Neuronal stem cell (in vitro differentiated cells): ENCODE data around the gene ZNF37A.
A peak's percentile ranks its signal among the peaks of the same experiment; 100 is the strongest.

Experiments
- DNase-seq: peaks from one replicate; pipeline ENCODE4 v3.0.0-alpha.2; 2013; ENCODE audit warnings: low spot score
- H2AFZ ChIP-seq: one replicate; pipeline ENCODE4 v1.6.1; 2013; ENCODE audit warnings: mild to moderate bottlenecking, low read length, inconsistent platforms
- H2AK5ac ChIP-seq: 2 replicates; pipeline ENCODE4 v1.6.1; 2013; ENCODE audit warnings: low read depth, mild to moderate bottlenecking, inconsistent platforms, low read length, moderate library complexity, mixed read lengths
- H2BK120ac ChIP-seq: 2 replicates; pipeline ENCODE4 v1.6.1; 2013; ENCODE audit warnings: low read depth, mild to moderate bottlenecking, inconsistent platforms, low read length, moderate library complexity, mixed read lengths
- H2BK12ac ChIP-seq: one replicate; pipeline ENCODE4 v1.6.1; 2013; ENCODE audit warnings: low read length, inconsistent platforms
- H2BK15ac ChIP-seq: 2 replicates; pipeline ENCODE4 v1.6.1; 2013; ENCODE audit warnings: mild to moderate bottlenecking, low read length, inconsistent platforms, mixed read lengths
- H2BK5ac ChIP-seq: one replicate; pipeline ENCODE4 v1.6.1; 2013; ENCODE audit warnings: inconsistent platforms, mild to moderate bottlenecking, low read length, moderate library complexity
- H3K14ac ChIP-seq: one replicate; pipeline ENCODE4 v1.6.1; 2013; ENCODE audit warnings: low read length, inconsistent platforms
- H3K18ac ChIP-seq: 2 replicates; pipeline ENCODE4 v1.6.1; 2013; ENCODE audit warnings: low read length, inconsistent platforms
- H3K23ac ChIP-seq: 2 replicates; pipeline ENCODE4 v1.6.1; 2013; ENCODE audit warnings: low read depth, mild to moderate bottlenecking, mixed read lengths, low read length, inconsistent platforms; ENCODE audit not compliant: poor library complexity
- H3K27ac ChIP-seq: replicated peaks from 3 replicates; pipeline ENCODE4 v1.5.1; 2013; ENCODE audit warnings: low read length, inconsistent platforms
- H3K27me3 ChIP-seq, 3 experiments: 2 replicates each; pipeline ENCODE4 v1.6.1; 2013; ENCODE audit warnings: low read length in 3 of 3, mild to moderate bottlenecking in 2 of 3, inconsistent platforms in 1 of 3, low read depth in 1 of 3, mixed read lengths in 1 of 3, moderate library complexity in 1 of 3; ENCODE audit not compliant: control insufficient read depth in 3 of 3, insufficient read depth in 3 of 3
- H3K36me3 ChIP-seq, 2 donors: replicated peaks in 1 of 2; 2 replicates each; pipeline ENCODE4 v1.6.1; 2013; ENCODE audit warnings: low read length in 2 of 2; ENCODE audit not compliant: control insufficient read depth in 2 of 2, insufficient read depth in 2 of 2
- H3K4ac ChIP-seq: 2 replicates; pipeline ENCODE4 v1.6.1; 2013; ENCODE audit warnings: inconsistent platforms, mild to moderate bottlenecking, low read length, moderate library complexity
- H3K4me1 ChIP-seq, 2 donors: 1 replicate in 1 of 2; 2 replicates in 1 of 2; pipeline ENCODE4 v1.6.1; 2013; ENCODE audit warnings: low read length in 2 of 2, low read depth in 1 of 2; ENCODE audit not compliant: control insufficient read depth in 2 of 2, insufficient read depth in 1 of 2
- H3K4me2 ChIP-seq: one replicate; pipeline ENCODE4 v1.6.1; 2013; ENCODE audit warnings: mild to moderate bottlenecking, low read length, inconsistent platforms; ENCODE audit not compliant: insufficient read depth, poor library complexity, severe bottlenecking
- H3K4me3 ChIP-seq, 2 donors: 2 replicates each; pipeline ENCODE4 v1.5.1; 2013; ENCODE audit warnings: low read length in 2 of 2, mild to moderate bottlenecking in 2 of 2, inconsistent platforms in 1 of 2, moderate library complexity in 1 of 2
- H3K79me1 ChIP-seq: one replicate; pipeline ENCODE4 v1.6.1; 2013; ENCODE audit warnings: low read depth, mild to moderate bottlenecking, inconsistent platforms, low read length, moderate library complexity
- H3K9ac ChIP-seq: one replicate; pipeline ENCODE4 v1.6.1; 2013; ENCODE audit warnings: mild to moderate bottlenecking, low read depth, low read length, inconsistent platforms; ENCODE audit not compliant: poor library complexity
- H3K9me3 ChIP-seq, 2 donors: replicated peaks in 1 of 2; 2 replicates each; pipeline versions ENCODE3 to v1.6.1; 2013; ENCODE audit warnings: low read length in 2 of 2, mild to moderate bottlenecking in 2 of 2, inconsistent platforms in 1 of 2, low read depth in 1 of 2, mixed read lengths in 1 of 2, moderate library complexity in 1 of 2; ENCODE audit not compliant: control insufficient read depth in 2 of 2, insufficient read depth in 1 of 2
- H4K8ac ChIP-seq: one replicate; pipeline ENCODE4 v1.6.1; 2013; ENCODE audit warnings: low read depth, mild to moderate bottlenecking, inconsistent platforms, low read length, moderate library complexity
- H4K91ac ChIP-seq: one replicate; pipeline ENCODE4 v1.6.1; 2013; ENCODE audit warnings: low read length, low read depth, mild to moderate bottlenecking, inconsistent platforms; ENCODE audit not compliant: poor library complexity
- WGBS, 2 donors: extraction: QIAGEN DNeasy Blood & Tissue Kit; methylation state at CpG; one replicate each; pipeline ENCODE4 v1.1.7; 2013; ENCODE audit warnings: missing lambda C conversion rate in 2 of 2, mixed read lengths in 1 of 2; ENCODE audit not compliant: insufficient read length in 2 of 2, insufficient replicate concordance in 1 of 2; ENCODE audit errors: extremely low coverage in 2 of 2; 5-methylcytosine and 5-hydroxymethylcytosine counted together

The ZNF37A gene

GRCh38 chr10:38094927-38095574 is 914 bp downstream of the ZNF37A start:
- Histone ChIP-seq H3K18ac (no peak overlapping the region), H3K4ac (no peak overlapping the region), H2AK5ac (no peak overlapping the region), H4K8ac (no peak overlapping the region), H3K9me3 (peaks cover 11 to 13% of the 10 kb centered on the region in 2 donors), H4K91ac (no peak overlapping the region), H3K4me1 (no peaks in the 10 kb centered on the region), H3K9ac (peak overlapping the region; percentile 77), H2BK15ac (no peak overlapping the region), H3K23ac (peak overlapping the region; percentile 20), H2AFZ (peak overlapping the region; percentile 95), H3K27ac (no peak overlapping the region), H2BK5ac (peak overlapping the region; percentile 39), H3K79me1 (peaks cover 5% of the 10 kb centered on the region), H3K4me2 (peak overlapping the region; percentile 54), H3K27me3 (no peaks in the 10 kb centered on the region), H2BK12ac (peak overlapping the region; percentile 22), H3K14ac (no peak overlapping the region), H3K36me3 (peaks cover 6 to 46% of the 10 kb centered on the region in 2 donors), H2BK120ac (no peak overlapping the region), H3K4me3 (peak overlapping the region; percentile 75 to 84)
- DNase-seq: no peak
- no CpG with 5 or more reads among the region's 21 CpGs for WGBS, 2 donors

GRCh38 chr10:38102880-38103279 is 8.7 kb downstream of the ZNF37A start:
- no peak overlapping the region for H4K8ac ChIP-seq
- H3K4ac ChIP-seq: no peak overlapping the region
- H3K4me2 ChIP-seq: no peak overlapping the region
- WGBS, 2 donors: no CpG with 5 or more reads among the region's 1 CpG
- no peak overlapping the region for H3K4me3 ChIP-seq
- H3K36me3 ChIP-seq: peaks cover 4 to 54% of the 10 kb centered on the region in 2 donors
- H2BK12ac ChIP-seq: no peak overlapping the region
- H3K9ac ChIP-seq: no peak overlapping the region
- no peak overlapping the region for H3K18ac ChIP-seq
- H3K14ac ChIP-seq: no peak overlapping the region
- no peaks in the 10 kb centered on the region for H3K4me1 ChIP-seq
- no peak overlapping the region for H3K23ac ChIP-seq
- peaks cover 8 to 51% of the 10 kb centered on the region in 2 donors for H3K9me3 ChIP-seq
- H2BK15ac ChIP-seq: no peak overlapping the region
- no peak overlapping the region for H3K27ac ChIP-seq
- no peak overlapping the region for H2BK5ac ChIP-seq
- no peak for DNase-seq
- H4K91ac ChIP-seq: no peak overlapping the region
- H2AK5ac ChIP-seq: no peak overlapping the region
- H3K79me1 ChIP-seq: no peaks in the 10 kb centered on the region
- no peak overlapping the region for H2BK120ac ChIP-seq
- H2AFZ ChIP-seq: no peak overlapping the region
- no peaks in the 10 kb centered on the region for H3K27me3 ChIP-seq

GRCh38 chr10:38103756-38104155 is 9.6 kb downstream of the ZNF37A start:
- Histone ChIP-seq H3K4me3 (no peak overlapping the region), H3K9ac (no peak overlapping the region), H3K79me1 (no peaks in the 10 kb centered on the region), H2AK5ac (no peak overlapping the region), H3K18ac (no peak overlapping the region), H4K91ac (no peak overlapping the region), H3K9me3 (peaks cover 8 to 48% of the 10 kb centered on the region in 2 donors), H2AFZ (no peak overlapping the region), H4K8ac (no peak overlapping the region), H3K36me3 (peaks cover 4 to 45% of the 10 kb centered on the region in 2 donors), H3K27me3 (no peaks in the 10 kb centered on the region), H3K14ac (no peak overlapping the region), H2BK15ac (no peak overlapping the region), H2BK120ac (no peak overlapping the region), H3K23ac (no peak overlapping the region), H2BK12ac (no peak overlapping the region), H3K4me1 (no peaks in the 10 kb centered on the region), H3K27ac (no peak overlapping the region), H3K4me2 (no peak overlapping the region), H2BK5ac (no peak overlapping the region), H3K4ac (no peak overlapping the region)
- DNase-seq: no peak
- no CpG with 5 or more reads among the region's 3 CpGs for WGBS, 2 donors

- Histone ChIP-seq H3K9me3 (peaks cover 19 to 43% of the 10 kb centered on the region in 2 donors), H3K79me1 (no peaks in the 10 kb centered on the region), H3K27ac (no peak overlapping the region), H2BK5ac (no peak overlapping the region), H3K18ac (no peak overlapping the region), H3K9ac (no peak overlapping the region), H2AK5ac (no peak overlapping the region), H3K4me1 (no peaks in the 10 kb centered on the region), H3K27me3 (no peaks in the 10 kb centered on the region), H3K4me3 (no peak overlapping the region), H3K36me3 (peaks cover 7 to 39% of the 10 kb centered on the region in 2 donors), H3K23ac (no peak overlapping the region), H2BK120ac (no peak overlapping the region), H4K91ac (no peak overlapping the region), H2BK15ac (no peak overlapping the region), H4K8ac (no peak overlapping the region), H3K4ac (no peak overlapping the region), H3K4me2 (no peak overlapping the region), H2BK12ac (no peak overlapping the region), H3K14ac (no peak overlapping the region), H2AFZ (no peak overlapping the region)
- DNase-seq: no peak
- WGBS, 2 donors: no CpG with 5 or more reads among the region's 2 CpGs
These were observed 18.0 kb downstream of the ZNF37A start for GRCh38 chr10:38112159-38112558.
